ENCODE results near the gene FGD1.

Gene FGD1

DNA sequence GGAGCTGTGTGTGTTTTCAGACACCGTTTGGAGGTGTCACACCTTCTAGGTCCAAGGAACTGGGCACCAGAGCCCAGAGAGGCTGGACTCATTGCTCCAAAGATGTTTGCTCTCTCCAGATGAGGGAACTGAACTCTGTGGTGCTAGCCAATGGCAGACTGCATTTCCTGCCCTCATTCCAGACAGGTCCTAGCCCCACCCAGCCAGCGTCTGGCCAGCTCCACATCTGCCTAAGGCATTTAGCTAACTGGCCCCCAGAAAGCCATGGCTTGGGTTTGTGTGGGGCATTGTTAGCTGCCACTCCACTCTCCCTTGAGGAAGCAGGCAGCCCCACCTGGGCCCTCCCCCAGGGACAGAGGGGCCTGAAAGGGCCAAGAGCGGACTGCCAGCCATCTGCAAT, 11.4 kb downstream of the FGD1 start:
- Mint-ChIP-seq H3K9me3 (ENCODE audit: low read depth) (no peaks in the 10 kb centered on the region), H3K4me3 (no peak overlapping the region)

GRCh38 chrX:54483946-54484345, 12.1 kb downstream of the FGD1 start:
- no peaks in the 10 kb centered on the region for H3K9me3 Mint-ChIP-seq (ENCODE audit: low read depth)
- no peak overlapping the region for H3K27ac Mint-ChIP-seq
- no peaks in the 10 kb centered on the region for H3K36me3 Mint-ChIP-seq
- no peaks in the 10 kb centered on the region for H3K4me1 Mint-ChIP-seq (ENCODE audit: low read depth)
- H3K4me3 Mint-ChIP-seq: no peak overlapping the region
- no peaks in the 10 kb centered on the region for H3K27me3 Mint-ChIP-seq

More for the DNA sequence above, 11.4 kb downstream of the FGD1 start:
- no peaks in the 10 kb centered on the region for H3K27me3 Mint-ChIP-seq
- no peaks in the 10 kb centered on the region for H3K36me3 Mint-ChIP-seq
- H3K27ac Mint-ChIP-seq: no peak overlapping the region
- no peaks in the 10 kb centered on the region for H3K4me1 Mint-ChIP-seq (ENCODE audit: low read depth)

- H3K4me1 Mint-ChIP-seq (ENCODE audit: low read depth): no peaks in the 10 kb centered on the region
- no peak overlapping the region for H3K4me3 Mint-ChIP-seq
- H3K36me3 Mint-ChIP-seq: no peaks in the 10 kb centered on the region
- H3K9me3 Mint-ChIP-seq (ENCODE audit: low read depth): no peaks in the 10 kb centered on the region
- H3K27ac Mint-ChIP-seq: no peak overlapping the region
- H3K27me3 Mint-ChIP-seq: no peaks in the 10 kb centered on the region
These were observed 13.0 kb downstream of the FGD1 start for GRCh38 chrX:54482839-54483593.

- Mint-ChIP-seq H3K36me3 (no peaks in the 10 kb centered on the region), H3K4me1 (ENCODE audit: low read depth) (no peaks in the 10 kb centered on the region), H3K27ac (no peak overlapping the region), H3K4me3 (no peak overlapping the region), H3K27me3 (no peaks in the 10 kb centered on the region), H3K9me3 (ENCODE audit: low read depth) (no peaks in the 10 kb centered on the region)
These were observed 16.6 kb downstream of the FGD1 start for GRCh38 chrX:54479136-54480111.

- H3K36me3 Mint-ChIP-seq: no peaks in the 10 kb centered on the region
- H3K27ac Mint-ChIP-seq: no peak overlapping the region
- no peaks in the 10 kb centered on the region for H3K4me1 Mint-ChIP-seq (ENCODE audit: low read depth)
- no peak overlapping the region for H3K4me3 Mint-ChIP-seq
- no peaks in the 10 kb centered on the region for H3K9me3 Mint-ChIP-seq (ENCODE audit: low read depth)
- no peaks in the 10 kb centered on the region for H3K27me3 Mint-ChIP-seq
These were observed 21.8 kb downstream of the FGD1 start for GRCh38 chrX:54473993-54474859.

DNA sequence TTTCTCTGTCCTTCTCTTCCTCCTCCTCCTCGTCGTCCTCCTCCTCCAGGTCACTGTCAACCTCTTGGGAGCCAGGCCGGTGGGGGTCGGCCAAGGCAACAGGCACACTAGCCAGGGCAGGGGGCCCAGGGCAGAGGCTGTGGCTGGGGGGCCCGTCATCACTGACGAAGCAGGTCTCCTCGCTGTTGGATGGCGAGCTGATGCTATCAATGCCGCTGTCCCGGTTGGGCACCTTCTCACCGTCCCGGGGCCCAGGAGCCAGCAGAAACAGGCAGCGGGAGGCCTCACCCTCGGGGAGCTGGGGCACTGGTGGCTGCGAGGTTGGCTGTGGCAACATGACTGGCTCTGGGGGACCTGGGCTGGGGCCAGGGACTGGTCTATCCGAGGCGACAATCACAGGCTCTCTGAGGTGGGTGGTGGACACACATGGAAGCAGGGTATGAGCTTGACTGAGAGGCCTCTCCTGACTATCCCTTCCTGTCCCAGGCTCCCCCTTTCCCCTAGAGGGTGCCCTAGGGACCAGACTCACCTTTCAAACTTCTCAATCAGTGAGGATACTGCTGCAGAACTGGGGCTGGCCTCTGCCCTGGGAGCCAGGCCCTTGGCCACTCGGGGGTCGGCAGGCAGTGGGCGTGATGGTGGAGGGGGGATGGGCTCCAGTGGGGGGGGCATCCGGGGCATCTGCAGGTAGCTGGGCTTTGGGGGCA, 25.8 kb downstream of the FGD1 start:
- Mint-ChIP-seq H3K27me3 (no peaks in the 10 kb centered on the region), H3K9me3 (ENCODE audit: low read depth) (no peaks in the 10 kb centered on the region), H3K27ac (no peak overlapping the region), H3K4me3 (no peak overlapping the region), H3K36me3 (no peaks in the 10 kb centered on the region), H3K4me1 (ENCODE audit: low read depth) (no peaks in the 10 kb centered on the region)

GRCh38 chrX:54452920-54453319, 43.1 kb downstream of the FGD1 start:
- Mint-ChIP-seq H3K4me1 (ENCODE audit: low read depth) (no peaks in the 10 kb centered on the region), H3K9me3 (ENCODE audit: low read depth) (no peaks in the 10 kb centered on the region), H3K36me3 (no peaks in the 10 kb centered on the region), H3K27ac (no peak overlapping the region), H3K27me3 (no peaks in the 10 kb centered on the region), H3K4me3 (no peak overlapping the region)

DNA sequence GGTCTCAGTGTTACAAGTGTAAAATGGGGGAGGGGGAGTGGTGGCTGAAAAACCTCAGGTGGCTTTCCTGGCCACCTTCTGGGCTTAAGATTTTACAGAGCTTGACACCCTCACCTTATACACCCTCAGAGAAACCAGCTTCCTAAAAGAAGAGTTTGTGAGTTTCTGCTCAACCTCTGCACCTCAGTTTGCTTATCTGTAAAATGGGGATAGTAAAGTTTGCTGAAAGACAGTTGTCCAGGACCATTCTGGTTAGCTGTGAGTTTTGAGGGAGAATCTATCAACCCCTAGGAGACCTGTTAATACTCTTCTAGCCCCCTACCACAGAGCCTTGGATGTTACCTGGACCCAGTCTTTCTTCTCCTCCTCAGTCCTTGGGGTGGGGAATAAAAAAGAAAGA, 46.1 kb downstream of the FGD1 start:
- Mint-ChIP-seq H3K27me3 (no peaks in the 10 kb centered on the region), H3K36me3 (no peaks in the 10 kb centered on the region), H3K9me3 (ENCODE audit: low read depth) (no peaks in the 10 kb centered on the region), H3K4me1 (ENCODE audit: low read depth) (no peaks in the 10 kb centered on the region), H3K27ac (no peak overlapping the region), H3K4me3 (no peak overlapping the region)

GRCh38 chrX:54447461-54447860, 48.6 kb downstream of the FGD1 start:
- peaks cover 10% of the 10 kb centered on the region for H3K4me1 Mint-ChIP-seq (ENCODE audit: low read depth)
- H3K36me3 Mint-ChIP-seq: no peaks in the 10 kb centered on the region
- H3K4me3 Mint-ChIP-seq: no peak overlapping the region
- H3K27ac Mint-ChIP-seq: no peak overlapping the region
- no peaks in the 10 kb centered on the region for H3K9me3 Mint-ChIP-seq (ENCODE audit: low read depth)
- H3K27me3 Mint-ChIP-seq: no peaks in the 10 kb centered on the region

- H3K27me3 Mint-ChIP-seq: no peaks in the 10 kb centered on the region
- no peak overlapping the region for H3K27ac Mint-ChIP-seq
- no peak overlapping the region for H3K4me3 Mint-ChIP-seq
- peaks cover 22% of the 10 kb centered on the region for H3K4me1 Mint-ChIP-seq (ENCODE audit: low read depth)
- no peaks in the 10 kb centered on the region for H3K9me3 Mint-ChIP-seq (ENCODE audit: low read depth)
- H3K36me3 Mint-ChIP-seq: no peaks in the 10 kb centered on the region
These were observed 50.0 kb downstream of the FGD1 start for GRCh38 chrX:54446084-54446483.

DNA sequence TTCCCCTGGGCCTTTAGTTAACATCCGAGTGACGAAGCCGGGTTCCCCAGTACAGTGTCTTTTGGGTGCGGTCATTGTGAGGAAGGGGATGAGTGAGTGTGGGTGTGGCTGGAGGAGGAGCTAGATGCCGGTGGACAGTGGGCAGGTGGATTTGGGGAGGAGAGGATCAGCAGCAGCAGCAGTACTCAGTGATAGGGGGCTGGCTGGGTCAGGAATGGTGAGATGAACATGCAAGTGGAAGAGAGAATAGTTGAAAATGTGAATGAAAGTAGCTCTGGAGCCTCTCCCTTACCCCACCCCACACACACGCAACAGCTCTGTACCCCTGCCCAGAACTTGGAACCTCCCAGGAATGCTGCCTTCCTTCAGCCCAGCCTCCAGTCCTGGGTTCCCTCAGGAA, 51.3 kb downstream of the FGD1 start:
- Mint-ChIP-seq H3K27ac (no peak overlapping the region), H3K27me3 (no peaks in the 10 kb centered on the region), H3K9me3 (ENCODE audit: low read depth) (no peaks in the 10 kb centered on the region), H3K4me3 (no peak overlapping the region), H3K4me1 (ENCODE audit: low read depth) (peaks cover 26% of the 10 kb centered on the region), H3K36me3 (no peaks in the 10 kb centered on the region)

DNA sequence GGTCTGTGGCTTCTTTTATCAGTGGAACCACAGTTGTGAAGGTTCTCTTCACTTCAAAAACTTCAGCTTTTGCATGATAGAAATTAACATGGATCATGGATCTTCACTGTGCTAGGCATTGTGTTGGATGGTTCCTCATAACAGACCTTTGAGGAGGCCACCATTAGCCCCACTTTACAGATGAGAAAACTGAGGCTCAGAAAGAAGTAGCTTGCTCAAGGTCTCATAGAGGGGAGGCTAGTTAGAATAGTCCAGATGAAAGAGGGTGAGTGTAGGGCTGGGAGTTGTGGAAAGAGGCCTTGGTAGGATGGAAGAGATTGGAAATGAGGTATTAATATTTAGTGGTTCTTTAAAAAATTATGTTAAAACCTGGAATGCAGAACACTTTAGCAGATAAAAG, 53.2 kb downstream of the FGD1 start:
- no peaks in the 10 kb centered on the region for H3K27me3 Mint-ChIP-seq
- peak overlapping the region; percentile 64 for H3K4me3 Mint-ChIP-seq

GRCh38 chrX:54439960-54440871, 55.8 kb downstream of the FGD1 start, which contains the start of gene TSR2:
Gene TSR2, plus strand, starts transcription at chrX:54440404. Its CDS starts 18 bp downstream, at chrX:54440422.
- Mint-ChIP-seq H3K36me3 (no peaks in the 10 kb centered on the region), H3K4me3 (peak within 1 kb of the TSS; percentile 91), H3K9me3 (ENCODE audit: low read depth) (no peaks in the 10 kb centered on the region), H3K27me3 (no peaks in the 10 kb centered on the region), H3K27ac (peak within 1 kb of the TSS; percentile 87), H3K4me1 (ENCODE audit: low read depth) (peaks cover 27% of the 10 kb centered on the region)

More for the DNA sequence above, 53.2 kb downstream of the FGD1 start:
- H3K36me3 Mint-ChIP-seq: no peaks in the 10 kb centered on the region
- peaks cover 27% of the 10 kb centered on the region for H3K4me1 Mint-ChIP-seq (ENCODE audit: low read depth)
- H3K27ac Mint-ChIP-seq: peak overlapping the region; percentile 6
- no peaks in the 10 kb centered on the region for H3K9me3 Mint-ChIP-seq (ENCODE audit: low read depth)
